Peyer's patch (tissue), 4 donors: ENCODE measurements around the gene BICDL2.

Source experiments
- POLR2A ChIP-seq, 2 donors: fragments of 450-650 bp; IDR thresholded peaks; one replicate each; pipeline ENCODE4 v1.5.1; 2017; ENCODE audit warnings: antibody characterized with exemption in 2 of 2, mild to moderate bottlenecking in 2 of 2, moderate library complexity in 2 of 2
- TF ChIP-seq, protein P1 (sequence below), 6 experiments: fragments of 450-650 bp in 4 of 6; fragments of 200-600 bp in 2 of 6; sonication (generic) in 1 of 6; IDR thresholded peaks; one replicate each; pipeline ENCODE4 v1.5.1; 2017 to 2019; ENCODE audit warnings: antibody characterized with exemption in 6 of 6, mild to moderate bottlenecking in 3 of 6, moderate library complexity in 1 of 6

DNA sequence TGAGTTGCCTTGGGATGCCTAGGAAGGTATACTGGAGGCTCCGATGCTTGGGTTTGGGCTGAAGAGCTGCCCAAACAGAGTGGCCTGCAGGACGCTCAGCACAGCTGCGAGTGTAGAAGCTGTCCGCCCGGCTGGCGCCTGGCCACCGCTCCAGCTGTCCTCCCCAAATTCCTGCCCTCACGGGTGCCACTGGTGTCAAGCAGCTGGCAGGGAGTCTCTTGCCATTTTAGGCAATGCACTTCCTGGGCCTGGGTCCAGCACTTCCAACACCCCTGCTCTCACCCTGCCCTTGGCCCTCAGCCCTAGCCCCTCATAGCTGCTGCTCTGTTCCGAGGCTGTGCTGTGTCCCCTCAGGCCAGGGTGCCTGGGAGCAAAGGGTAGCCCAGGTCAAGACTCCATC, 51.3 kb downstream of the BICDL2 start:
- TF ChIP-seq, protein P1, sequence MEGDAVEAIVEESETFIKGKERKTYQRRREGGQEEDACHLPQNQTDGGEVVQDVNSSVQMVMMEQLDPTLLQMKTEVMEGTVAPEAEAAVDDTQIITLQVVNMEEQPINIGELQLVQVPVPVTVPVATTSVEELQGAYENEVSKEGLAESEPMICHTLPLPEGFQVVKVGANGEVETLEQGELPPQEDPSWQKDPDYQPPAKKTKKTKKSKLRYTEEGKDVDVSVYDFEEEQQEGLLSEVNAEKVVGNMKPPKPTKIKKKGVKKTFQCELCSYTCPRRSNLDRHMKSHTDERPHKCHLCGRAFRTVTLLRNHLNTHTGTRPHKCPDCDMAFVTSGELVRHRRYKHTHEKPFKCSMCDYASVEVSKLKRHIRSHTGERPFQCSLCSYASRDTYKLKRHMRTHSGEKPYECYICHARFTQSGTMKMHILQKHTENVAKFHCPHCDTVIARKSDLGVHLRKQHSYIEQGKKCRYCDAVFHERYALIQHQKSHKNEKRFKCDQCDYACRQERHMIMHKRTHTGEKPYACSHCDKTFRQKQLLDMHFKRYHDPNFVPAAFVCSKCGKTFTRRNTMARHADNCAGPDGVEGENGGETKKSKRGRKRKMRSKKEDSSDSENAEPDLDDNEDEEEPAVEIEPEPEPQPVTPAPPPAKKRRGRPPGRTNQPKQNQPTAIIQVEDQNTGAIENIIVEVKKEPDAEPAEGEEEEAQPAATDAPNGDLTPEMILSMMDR (IDR thresholded peaks at IDR 0.05): no peak
- TF ChIP-seq POLR2A (IDR thresholded peaks at IDR 0.05): no peak
